Measurements from ENCODE around the gene EPPIN. TPM values are rescaled to one million over a fixed set of nuclear protein-coding genes. Genes with fewer than 3 reads are reported as not detected.

EPPIN gene
- polyA plus RNA-seq, 1 donor (not counting 4 experiments of a cell fraction or from before 2014, with no cell fraction given) = not detected

DNA sequence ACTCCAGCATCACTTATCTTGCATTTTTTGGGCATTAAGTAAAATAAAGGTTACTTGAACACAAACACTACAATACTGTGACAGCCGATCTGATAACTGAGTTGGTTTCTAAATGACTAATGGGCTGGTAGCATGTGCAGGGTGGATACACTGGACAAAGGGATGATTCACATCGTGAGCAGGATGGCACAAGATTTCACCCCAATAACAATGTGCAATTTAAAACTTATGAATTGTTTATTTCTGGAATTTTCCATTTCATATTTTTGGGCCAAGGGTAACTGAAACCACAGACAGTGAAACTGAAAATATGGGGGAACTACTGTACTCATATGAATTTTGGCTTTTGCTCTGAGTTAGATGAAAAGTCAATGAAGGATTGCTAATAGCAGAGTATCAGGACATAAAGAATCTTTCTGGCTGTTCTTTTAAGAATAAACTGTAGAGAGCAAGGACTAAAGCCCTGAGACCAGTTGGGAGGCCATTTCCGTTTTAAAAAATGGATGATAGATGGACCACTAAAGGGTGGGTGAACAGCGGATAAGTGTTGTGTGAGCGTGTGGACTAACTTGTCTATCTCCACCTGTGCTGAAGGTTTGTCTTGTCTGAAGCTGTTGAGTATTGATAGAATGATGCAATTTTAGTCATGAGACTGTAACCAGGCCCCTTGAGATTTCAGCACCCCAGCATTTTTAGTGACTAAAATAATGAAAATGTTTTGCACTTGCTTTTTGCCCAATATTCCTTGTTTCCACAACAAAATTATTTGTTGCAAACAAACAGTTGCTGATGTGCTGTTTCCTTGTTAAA, 40.0 kb downstream of the EPPIN start:
- Histone ChIP-seq H3K9me3 (ENCODE audit: control insufficient read depth, low read depth, low read length) (no peaks in the 10 kb centered on the region), H3K4me3 (ENCODE audit: control insufficient read depth in 2 of 3, extremely low read depth in 1 of 3, insufficient read depth in 2 of 3, low read depth in 1 of 3, low read length in 3 of 3) (no peak overlapping the region), H3K9me1 (ENCODE audit: control insufficient read depth, extremely low read depth, insufficient read depth, low read length) (no peaks in the 10 kb centered on the region), H3K4me1 (ENCODE audit: control insufficient read depth, extremely low read depth, insufficient read depth, low read length) (peaks cover 21% of the 10 kb centered on the region), H2AFZ (ENCODE audit: control insufficient read depth, low read length) (no peak overlapping the region), H4K20me1 (ENCODE audit: control insufficient read depth, extremely low read depth, insufficient read depth, low read length) (no peaks in the 10 kb centered on the region), H3K79me2 (ENCODE audit: control insufficient read depth, insufficient read depth, low read length) (no peaks in the 10 kb centered on the region), H3K27ac (ENCODE audit: control insufficient read depth, insufficient read depth, low read length) (peak overlapping the region; percentile 79), H3K9ac (ENCODE audit: control insufficient read depth, extremely low read depth, insufficient read depth, low read length) (peak overlapping the region; percentile 48), H3K4me2 (ENCODE audit: control insufficient read depth, extremely low read depth, insufficient read depth, low read depth, low read length) (peak overlapping the region; percentile 59), H3K27me3 (ENCODE audit: control insufficient read depth, extremely low read depth, insufficient read depth, low read length) (no peaks in the 10 kb centered on the region), H3K36me3 (ENCODE audit: control insufficient read depth in 2 of 2, extremely low read depth in 1 of 2, insufficient read depth in 2 of 2, low read length in 2 of 2) (no peaks in the 10 kb centered on the region)
- FAIRE-seq (peak; percentile 76), DNase-seq (ENCODE audit: low read depth, low spot score) (no peak)
- TF ChIP-seq, protein P1, sequence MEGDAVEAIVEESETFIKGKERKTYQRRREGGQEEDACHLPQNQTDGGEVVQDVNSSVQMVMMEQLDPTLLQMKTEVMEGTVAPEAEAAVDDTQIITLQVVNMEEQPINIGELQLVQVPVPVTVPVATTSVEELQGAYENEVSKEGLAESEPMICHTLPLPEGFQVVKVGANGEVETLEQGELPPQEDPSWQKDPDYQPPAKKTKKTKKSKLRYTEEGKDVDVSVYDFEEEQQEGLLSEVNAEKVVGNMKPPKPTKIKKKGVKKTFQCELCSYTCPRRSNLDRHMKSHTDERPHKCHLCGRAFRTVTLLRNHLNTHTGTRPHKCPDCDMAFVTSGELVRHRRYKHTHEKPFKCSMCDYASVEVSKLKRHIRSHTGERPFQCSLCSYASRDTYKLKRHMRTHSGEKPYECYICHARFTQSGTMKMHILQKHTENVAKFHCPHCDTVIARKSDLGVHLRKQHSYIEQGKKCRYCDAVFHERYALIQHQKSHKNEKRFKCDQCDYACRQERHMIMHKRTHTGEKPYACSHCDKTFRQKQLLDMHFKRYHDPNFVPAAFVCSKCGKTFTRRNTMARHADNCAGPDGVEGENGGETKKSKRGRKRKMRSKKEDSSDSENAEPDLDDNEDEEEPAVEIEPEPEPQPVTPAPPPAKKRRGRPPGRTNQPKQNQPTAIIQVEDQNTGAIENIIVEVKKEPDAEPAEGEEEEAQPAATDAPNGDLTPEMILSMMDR (optimal IDR thresholded peaks at IDR 0.05 in 1 of 3, IDR thresholded peaks at IDR 0.05 in 1 of 3, conservative IDR thresholded peaks at IDR 0.05 in 1 of 3; ENCODE audit: extremely low read depth in 1 of 3, insufficient read depth in 2 of 3, low read length in 3 of 3) = no peak
- TF ChIP-seq EZH2 (IDR thresholded peaks at IDR 0.05; ENCODE audit: low read length) = no peak
- dilution Hi-C loops (cut with MboI; ENCODE audit: extremely low pct_ligation_motif_present, low sequenced_read_pairs) = no loop called here

DNA sequence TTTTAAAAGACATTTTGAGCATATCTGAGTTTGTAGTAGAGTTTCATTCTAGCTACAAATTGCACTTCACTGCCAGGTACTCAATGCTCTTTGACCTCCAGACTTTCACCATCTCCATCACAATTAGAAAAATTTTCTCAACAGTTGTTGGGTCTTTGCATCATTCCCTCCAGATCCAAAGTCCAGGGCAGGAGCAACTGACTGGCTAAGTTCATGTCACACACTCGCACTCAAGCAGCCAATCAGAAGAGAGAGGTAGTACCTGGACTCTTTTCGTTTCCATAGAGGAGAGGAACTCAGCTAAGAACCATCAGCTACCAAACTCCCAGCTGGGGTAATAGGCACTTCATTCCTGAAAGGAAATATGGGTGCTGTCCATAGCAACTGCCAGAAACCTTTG, 40.8 kb downstream of the EPPIN start:
- peak overlapping the region; percentile 16 for H3K4me2 ChIP-seq (ENCODE audit: control insufficient read depth, extremely low read depth, insufficient read depth, low read depth, low read length)
- H3K9me3 ChIP-seq (ENCODE audit: control insufficient read depth, low read depth, low read length) = no peaks in the 10 kb centered on the region
- FAIRE-seq (peak; percentile 55), DNase-seq (ENCODE audit: low read depth, low spot score) (no peak)
- no peak for TF ChIP-seq EZH2 (IDR thresholded peaks at IDR 0.05; ENCODE audit: low read length)
- TF ChIP-seq, protein P1 (optimal IDR thresholded peaks at IDR 0.05 in 1 of 3, IDR thresholded peaks at IDR 0.05 in 1 of 3, conservative IDR thresholded peaks at IDR 0.05 in 1 of 3; ENCODE audit: extremely low read depth in 1 of 3, insufficient read depth in 2 of 3, low read length in 3 of 3) = no peak
- peak overlapping the region; percentile 75 for H3K27ac ChIP-seq (ENCODE audit: control insufficient read depth, insufficient read depth, low read length)
- no peaks in the 10 kb centered on the region for H3K79me2 ChIP-seq (ENCODE audit: control insufficient read depth, insufficient read depth, low read length)
- no peak overlapping the region for H3K4me3 ChIP-seq (ENCODE audit: control insufficient read depth in 2 of 3, extremely low read depth in 1 of 3, insufficient read depth in 2 of 3, low read depth in 1 of 3, low read length in 3 of 3)
- H3K4me1 ChIP-seq (ENCODE audit: control insufficient read depth, extremely low read depth, insufficient read depth, low read length) = peaks cover 21% of the 10 kb centered on the region
- H3K9me1 ChIP-seq (ENCODE audit: control insufficient read depth, extremely low read depth, insufficient read depth, low read length) = no peaks in the 10 kb centered on the region
- peaks cover 5% of the 10 kb centered on the region for H3K27me3 ChIP-seq (ENCODE audit: control insufficient read depth, extremely low read depth, insufficient read depth, low read length)
- H4K20me1 ChIP-seq (ENCODE audit: control insufficient read depth, extremely low read depth, insufficient read depth, low read length) = no peaks in the 10 kb centered on the region
- no peak overlapping the region for H2AFZ ChIP-seq (ENCODE audit: control insufficient read depth, low read length)
- H3K9ac ChIP-seq (ENCODE audit: control insufficient read depth, extremely low read depth, insufficient read depth, low read length) = no peak overlapping the region
- H3K36me3 ChIP-seq (ENCODE audit: control insufficient read depth in 2 of 2, extremely low read depth in 1 of 2, insufficient read depth in 2 of 2, low read length in 2 of 2) = no peaks in the 10 kb centered on the region
- dilution Hi-C loops (cut with MboI; ENCODE audit: extremely low pct_ligation_motif_present, low sequenced_read_pairs) = no loop called here
